ENCODE measurements around the gene EDN2. TPM values are rescaled to one million over a fixed set of nuclear protein-coding genes. Genes with fewer than 3 reads are reported as not detected.

Gene EDN2
- total and polyA plus RNA-seq, 2 of the 8 experiments (the other 6 are each of a cell fraction or from before 2014, with no cell fraction given) = 0.32 to 0.39 TPM

GRCh38 chr1:41464885-41465284 is 19.6 kb downstream of the EDN2 start (continued):
- no peak for TF ChIP-seq CHD7 (IDR thresholded peaks at IDR 0.05; ENCODE audit: insufficient replicate concordance, low read length)
- no peak for TF ChIP-seq SAP30 (IDR thresholded peaks at IDR 0.05; ENCODE audit: insufficient read depth, insufficient replicate concordance, low read length)
- TF ChIP-seq NANOG (IDR thresholded peaks at IDR 0.05; ENCODE audit: insufficient read depth, low read depth, low read length, poor library complexity, severe bottlenecking) = no peak
- TF ChIP-seq SUZ12 (IDR thresholded peaks at IDR 0.05; ENCODE audit: low read length) = no peak
- TF ChIP-seq MAX (IDR thresholded peaks at IDR 0.05) = no peak
- TF ChIP-seq USF2 (IDR thresholded peaks at IDR 0.05; ENCODE audit: low read length) = no peak
- TF ChIP-seq HDAC6 (IDR thresholded peaks at IDR 0.05; ENCODE audit: low read depth, low read length) = no peak
- TF ChIP-seq JUN (IDR thresholded peaks at IDR 0.05; ENCODE audit: low read depth, low read length) = no peak
- no peak for TF ChIP-seq CTBP2 (IDR thresholded peaks at IDR 0.05; ENCODE audit: borderline replicate concordance, insufficient read depth, insufficient read length, low read length)
- no peak for TF ChIP-seq BCL11A (IDR thresholded peaks at IDR 0.05; ENCODE audit: low read depth in 2 of 2, low read length in 2 of 2)
